ENCODE measurements around the gene NREP. TPM values are rescaled to one million over a fixed set of nuclear protein-coding genes. Genes with fewer than 3 reads are reported as not detected.

The NREP gene
- polyA plus RNA-seq, 3 donors, result 16.6 to 23.6 (median 17.1) TPM

DNA sequence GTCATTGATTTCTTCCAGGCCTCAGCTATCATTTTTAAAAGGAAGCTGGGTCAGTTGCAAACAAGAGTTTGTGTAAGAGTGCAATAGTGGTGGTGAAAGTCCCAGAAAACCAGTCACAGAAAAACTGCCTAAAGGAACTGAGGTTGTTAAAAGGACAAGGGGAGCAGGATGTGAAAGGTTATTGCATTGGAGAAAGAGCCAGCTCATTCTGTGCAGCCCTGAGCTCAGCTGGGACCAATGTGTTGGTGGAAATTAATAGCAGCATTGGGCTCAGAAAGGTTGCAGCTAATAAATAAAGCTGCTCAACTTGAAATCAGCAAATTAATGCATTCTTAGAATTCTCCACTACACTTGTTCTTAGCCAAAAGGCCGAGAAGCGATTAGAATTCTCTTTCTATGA is 34.9 kb downstream of the NREP start:
- Histone ChIP-seq H3K4me2 (replicated peaks; ENCODE audit: extremely low read depth, low read length, poor library complexity, severe bottlenecking) (no peak overlapping the region), H3K79me2 (ENCODE audit: insufficient read depth, low read length) (no peaks in the 10 kb centered on the region), H3K36me3 (replicated peaks in 1 of 2; ENCODE audit: control insufficient read depth in 1 of 2, insufficient read depth in 2 of 2, low read length in 2 of 2) (no peaks in the 10 kb centered on the region), H3K4me1 (ENCODE audit: control insufficient read depth in 1 of 2, insufficient read depth in 2 of 2, low read length in 2 of 2) (no peaks in the 10 kb centered on the region), H3K9ac (ENCODE audit: insufficient read depth, low read length, poor library complexity, severe bottlenecking) (no peak overlapping the region), H3K27ac (ENCODE audit: low read depth in 1 of 2, low read length in 2 of 2) (no peak overlapping the region), H3K4me3 (replicated peaks in 1 of 3; ENCODE audit: low read depth in 2 of 3, low read length in 3 of 3) (no peak overlapping the region), H3K9me3 (replicated peaks in 1 of 2; ENCODE audit: control insufficient read depth in 1 of 2, insufficient read depth in 1 of 2, low read length in 2 of 2) (peaks cover 0 to 2% of the 10 kb centered on the region in 2 donors), H2AFZ (ENCODE audit: insufficient read depth, low read depth, low read length, poor library complexity, severe bottlenecking) (no peak overlapping the region), H3K27me3 (ENCODE audit: control insufficient read depth in 2 of 2, insufficient read depth in 2 of 2, low read length in 2 of 2) (no peaks in the 10 kb centered on the region), H4K20me1 (ENCODE audit: insufficient read depth, low read length) (no peaks in the 10 kb centered on the region)
- TF ChIP-seq, protein P1, sequence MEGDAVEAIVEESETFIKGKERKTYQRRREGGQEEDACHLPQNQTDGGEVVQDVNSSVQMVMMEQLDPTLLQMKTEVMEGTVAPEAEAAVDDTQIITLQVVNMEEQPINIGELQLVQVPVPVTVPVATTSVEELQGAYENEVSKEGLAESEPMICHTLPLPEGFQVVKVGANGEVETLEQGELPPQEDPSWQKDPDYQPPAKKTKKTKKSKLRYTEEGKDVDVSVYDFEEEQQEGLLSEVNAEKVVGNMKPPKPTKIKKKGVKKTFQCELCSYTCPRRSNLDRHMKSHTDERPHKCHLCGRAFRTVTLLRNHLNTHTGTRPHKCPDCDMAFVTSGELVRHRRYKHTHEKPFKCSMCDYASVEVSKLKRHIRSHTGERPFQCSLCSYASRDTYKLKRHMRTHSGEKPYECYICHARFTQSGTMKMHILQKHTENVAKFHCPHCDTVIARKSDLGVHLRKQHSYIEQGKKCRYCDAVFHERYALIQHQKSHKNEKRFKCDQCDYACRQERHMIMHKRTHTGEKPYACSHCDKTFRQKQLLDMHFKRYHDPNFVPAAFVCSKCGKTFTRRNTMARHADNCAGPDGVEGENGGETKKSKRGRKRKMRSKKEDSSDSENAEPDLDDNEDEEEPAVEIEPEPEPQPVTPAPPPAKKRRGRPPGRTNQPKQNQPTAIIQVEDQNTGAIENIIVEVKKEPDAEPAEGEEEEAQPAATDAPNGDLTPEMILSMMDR (IDR thresholded peaks at IDR 0.05), result no peak
- H3K4me1 Mint-ChIP-seq, result no peaks in the 10 kb centered on the region
- DNase-seq, result no peak
- no peaks in the 10 kb centered on the region for H3K36me3 Mint-ChIP-seq
- intact Hi-C loops (cut with micrococcal nuclease), result no loop called here
- no CpG with 5 or more reads among the region's 2 CpGs for WGBS (ENCODE audit: insufficient coverage)
- no peak overlapping the region for H3K4me3 Mint-ChIP-seq
- peaks cover 0 to 7% (median 1%) of the 10 kb centered on the region in 7 donors for H3K9me3 Mint-ChIP-seq
- peaks cover 0 to 4% (median 0%) of the 10 kb centered on the region in 3 donors for H3K27me3 Mint-ChIP-seq (ENCODE audit: low read depth in 3 of 3)
- no peak overlapping the region for H3K27ac Mint-ChIP-seq

DNA sequence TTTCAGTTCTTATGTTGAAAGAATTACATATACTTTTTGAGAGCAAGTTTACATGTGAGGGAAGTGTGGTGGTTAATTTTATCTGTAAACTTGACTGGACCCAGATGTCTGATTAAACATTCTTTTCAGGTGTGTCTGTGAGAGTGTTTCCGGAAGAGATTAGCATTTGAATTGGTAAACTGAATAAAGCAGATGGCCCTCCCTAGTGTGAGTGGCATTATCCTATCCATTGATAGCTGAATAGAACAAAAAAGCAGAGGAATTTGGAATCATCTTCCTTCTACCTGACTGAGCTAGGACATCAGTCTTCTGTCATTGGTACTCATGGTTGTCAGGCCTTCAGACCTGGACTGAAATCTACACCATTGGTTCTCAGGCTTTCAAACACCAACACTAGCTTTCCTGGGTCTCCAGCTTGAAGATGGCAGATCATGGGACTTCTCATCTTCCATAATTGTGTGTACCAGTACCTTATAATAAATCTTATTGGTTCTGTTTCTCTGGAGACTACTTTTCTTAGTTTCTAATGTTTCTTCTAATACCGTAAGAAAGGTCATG is 36.6 kb downstream of the NREP start:
- no CpG with 5 or more reads among the region's 2 CpGs for WGBS (ENCODE audit: insufficient coverage)
- Histone ChIP-seq H3K36me3 (replicated peaks in 1 of 2; ENCODE audit: control insufficient read depth in 1 of 2, insufficient read depth in 2 of 2, low read length in 2 of 2) (no peaks in the 10 kb centered on the region), H3K4me2 (replicated peaks; ENCODE audit: extremely low read depth, low read length, poor library complexity, severe bottlenecking) (no peak overlapping the region), H2AFZ (ENCODE audit: insufficient read depth, low read depth, low read length, poor library complexity, severe bottlenecking) (no peak overlapping the region), H3K9ac (ENCODE audit: insufficient read depth, low read length, poor library complexity, severe bottlenecking) (no peak overlapping the region), H3K79me2 (ENCODE audit: insufficient read depth, low read length) (no peaks in the 10 kb centered on the region), H4K20me1 (ENCODE audit: insufficient read depth, low read length) (no peaks in the 10 kb centered on the region), H3K9me3 (replicated peaks in 1 of 2; ENCODE audit: control insufficient read depth in 1 of 2, insufficient read depth in 1 of 2, low read length in 2 of 2) (peaks cover 0 to 11% of the 10 kb centered on the region in 2 donors), H3K27me3 (ENCODE audit: control insufficient read depth in 2 of 2, insufficient read depth in 2 of 2, low read length in 2 of 2) (no peaks in the 10 kb centered on the region), H3K4me3 (replicated peaks in 1 of 3; ENCODE audit: low read depth in 2 of 3, low read length in 3 of 3) (no peak overlapping the region), H3K4me1 (ENCODE audit: control insufficient read depth in 1 of 2, insufficient read depth in 2 of 2, low read length in 2 of 2) (no peaks in the 10 kb centered on the region), H3K27ac (ENCODE audit: low read depth in 1 of 2, low read length in 2 of 2) (no peak overlapping the region)
- DNase-seq, result no peak
- Mint-ChIP-seq H3K36me3 (no peaks in the 10 kb centered on the region), H3K4me1 (no peaks in the 10 kb centered on the region), H3K27me3 (ENCODE audit: low read depth in 3 of 3) (peaks cover 0 to 4% (median 0%) of the 10 kb centered on the region in 3 donors), H3K27ac (no peak overlapping the region), H3K9me3 (peaks cover 1 to 12% (median 3%) of the 10 kb centered on the region in 7 donors), H3K4me3 (no peak overlapping the region)
- intact Hi-C loops (cut with micrococcal nuclease), result no loop called here
- TF ChIP-seq, protein P1 (IDR thresholded peaks at IDR 0.05), result no peak

Measured in CD14-positive monocyte (primary cell).